GM23338 (cell line): ENCODE data around the gene BPI. TPM values are rescaled to one million over a fixed set of nuclear protein-coding genes. Genes with fewer than 3 reads are reported as not detected.

Source experiments
- ATAC-seq: fragments of 200-7000 bp; cut with Tn5 transposase; 3 replicates; pipeline ENCODE4 v1.9.1; 2020
- DNase-seq: peaks from one replicate; pipeline ENCODE4 v3.0.0-alpha.2; 2015; ENCODE audit warnings: low spot score
- H2AFZ ChIP-seq: fragments of 200-600 bp; sonication (generic); 2 replicates; pipeline ENCODE4 v1.8.0; 2016; ENCODE audit warnings: antibody characterized with exemption, mild to moderate bottlenecking, moderate library complexity
- H3F3A ChIP-seq: fragments of 200-600 bp; sonication (generic); replicated peaks from 2 replicates; pipeline ENCODE4 v1.8.0; 2017; ENCODE audit warnings: antibody characterized with exemption, mixed run types, low read depth
- H3K27ac ChIP-seq: fragments of 200-600 bp; sonication (generic); 2 replicates; pipeline ENCODE4 v1.6.1; 2016; ENCODE audit warnings: low read depth
- H3K27me3 ChIP-seq: fragments of 200-600 bp; sonication (generic); 2 replicates; pipeline ENCODE4 v1.8.0; 2016; ENCODE audit warnings: mild to moderate bottlenecking, mixed run types, moderate library complexity; ENCODE audit not compliant: insufficient read depth
- H3K36me3 ChIP-seq: fragments of 200-600 bp; sonication (generic); 2 replicates; pipeline ENCODE4 v1.8.0; 2016; ENCODE audit warnings: mild to moderate bottlenecking; ENCODE audit not compliant: insufficient read depth
- H3K4me1 ChIP-seq: fragments of 200-600 bp; sonication (generic); 2 replicates; pipeline ENCODE4 v1.8.0; 2016; ENCODE audit warnings: mild to moderate bottlenecking, moderate library complexity; ENCODE audit not compliant: insufficient read depth
- H3K4me2 ChIP-seq: fragments of 200-600 bp; sonication (generic); 2 replicates; pipeline ENCODE4 v1.7.1; 2017; ENCODE audit warnings: mixed run types
- H3K4me3 ChIP-seq: fragments of 200-600 bp; sonication (generic); 2 replicates; pipeline ENCODE4 v1.6.1; 2016; ENCODE audit warnings: mixed run types
- H3K79me2 ChIP-seq: fragments of 200-600 bp; sonication (generic); replicated peaks from 2 replicates; pipeline ENCODE4 v1.8.0; 2017; ENCODE audit warnings: mild to moderate bottlenecking; ENCODE audit not compliant: insufficient read depth
- H3K9me2 ChIP-seq: fragments of 200-600 bp; sonication (generic); 2 replicates; pipeline ENCODE4 v1.8.0; 2017; ENCODE audit not compliant: insufficient read depth
- H4K20me1 ChIP-seq: fragments of 200-600 bp; sonication (generic); replicated peaks from 2 replicates; pipeline ENCODE4 v1.8.0; 2017; ENCODE audit warnings: mild to moderate bottlenecking; ENCODE audit not compliant: insufficient read depth
- H3K27ac Mint-ChIP-seq: 2 replicates; pipeline ENCODE4 v1.8.0; 2020; ENCODE audit warnings: inconsistent platforms, mild to moderate bottlenecking, moderate library complexity, mixed read lengths
- H3K27me3 Mint-ChIP-seq: 3 replicates; pipeline ENCODE4 v1.8.0; 2022; ENCODE audit warnings: low read depth, mild to moderate bottlenecking, moderate library complexity, mixed read lengths, inconsistent platforms; ENCODE audit not compliant: insufficient read depth, poor library complexity
- H3K36me3 Mint-ChIP-seq: 3 replicates; pipeline ENCODE4 v1.8.0; 2021; ENCODE audit warnings: low read depth, mild to moderate bottlenecking, inconsistent platforms, moderate library complexity, mixed read lengths
- H3K4me1 Mint-ChIP-seq: 3 replicates; pipeline ENCODE4 v1.8.0; 2020; ENCODE audit warnings: mild to moderate bottlenecking, inconsistent platforms, mixed read lengths
- H3K4me3 Mint-ChIP-seq: 3 replicates; pipeline ENCODE4 v1.8.0; 2021; ENCODE audit warnings: moderate library complexity, mild to moderate bottlenecking, inconsistent platforms, mixed read lengths
- H3K9me3 Mint-ChIP-seq: 3 replicates; pipeline ENCODE4 v1.8.0; 2020; ENCODE audit warnings: moderate library complexity, mild to moderate bottlenecking, inconsistent platforms, mixed read lengths
- CREB1 ChIP-seq: fragments of 250-450 bp; sonication (Bioruptor Pico); IDR thresholded peaks from 2 replicates; pipeline ENCODE4 v1.5.0; 2020; ENCODE audit warnings: low read depth, mild to moderate bottlenecking, moderate library complexity
- EZH2 ChIP-seq: fragments of 200-600 bp; sonication (generic); IDR thresholded peaks from one replicate; pipeline ENCODE4 v1.8.0; 2017; ENCODE audit warnings: antibody characterized with exemption, mild to moderate bottlenecking, low read depth; ENCODE audit not compliant: unreplicated experiment
- EZH2phosphoT487 ChIP-seq: fragments of 200-600 bp; sonication (generic); IDR thresholded peaks from one replicate; pipeline ENCODE4 v1.8.1; 2018; ENCODE audit warnings: antibody characterized with exemption; ENCODE audit not compliant: unreplicated experiment
- JUNB ChIP-seq: IDR thresholded peaks from one replicate; pipeline ENCODE4 v1.6.1; 2016; ENCODE audit warnings: antibody characterized with exemption; ENCODE audit not compliant: unreplicated experiment
- NANOG ChIP-seq: IDR thresholded peaks from 2 replicates; pipeline ENCODE4 v1.6.1; 2016; ENCODE audit warnings: antibody characterized with exemption, borderline replicate concordance
- POLR2AphosphoS5 ChIP-seq: IDR thresholded peaks from 2 replicates; pipeline ENCODE4 v1.6.1; 2016; ENCODE audit warnings: antibody characterized with exemption, low read depth
- STAT1 ChIP-seq: IDR thresholded peaks from one replicate; pipeline ENCODE4 v1.6.1; 2016; ENCODE audit warnings: antibody characterized with exemption; ENCODE audit not compliant: unreplicated experiment
- ZNF114 ChIP-seq: fragments of 250-450 bp; sonication (Bioruptor Pico); IDR thresholded peaks from 2 replicates; pipeline ENCODE4 v1.5.0; 2020; ENCODE audit warnings: mild to moderate bottlenecking, moderate library complexity
- ZNF331 ChIP-seq: fragments of 250-450 bp; sonication (Bioruptor Pico); IDR thresholded peaks from 2 replicates; pipeline ENCODE4 v1.5.0; 2020; ENCODE audit warnings: low read depth, mild to moderate bottlenecking, moderate library complexity
- polyA plus RNA-seq: library from polyadenylated mRNA; unstranded; fragments of >200 nt; fragmentation: Nextera tagmentation; extraction: Ambion mirVana; gene quantifications from 2 replicates; pipeline ENCODE4 v1.2.1, GENCODE V29; 2016
- total RNA-seq: library from RNA; depleted of rRNA; stranded (reverse); fragments of >200 nt; shearing (Covaris generic); gene quantifications from 2 replicates; pipeline ENCODE4 v1.2.3, GENCODE V29; 2014
- TF ChIP-seq, protein P1 (sequence below): IDR thresholded peaks from one replicate; pipeline ENCODE4 v1.6.1; 2018; ENCODE audit warnings: antibody characterized with exemption; ENCODE audit not compliant: unreplicated experiment
- TF ChIP-seq, protein P2 (sequence below): IDR thresholded peaks from 2 replicates; pipeline ENCODE4 v1.6.1; 2016; ENCODE audit warnings: antibody characterized with exemption
- TF ChIP-seq, protein P3 (sequence below): fragments of 250-450 bp; sonication (Bioruptor Pico); IDR thresholded peaks from 2 replicates; pipeline ENCODE4 v1.5.0; 2020; ENCODE audit warnings: mild to moderate bottlenecking, moderate library complexity
- TF ChIP-seq, protein P4 (sequence below), 2 experiments: fragments of 200-600 bp in 1 of 2; sonication (generic) in 1 of 2; conservative IDR thresholded peaks; 2 replicates each; pipeline versions ENCODE4 v1.5.1 to v1.6.1; 2016 to 2017; ENCODE audit warnings: antibody characterized with exemption in 2 of 2, low read depth in 2 of 2, mild to moderate bottlenecking in 2 of 2, moderate library complexity in 1 of 2

The BPI gene
- total and polyA plus RNA-seq, 2 experiments from 2014 or later, result not detected

DNA sequence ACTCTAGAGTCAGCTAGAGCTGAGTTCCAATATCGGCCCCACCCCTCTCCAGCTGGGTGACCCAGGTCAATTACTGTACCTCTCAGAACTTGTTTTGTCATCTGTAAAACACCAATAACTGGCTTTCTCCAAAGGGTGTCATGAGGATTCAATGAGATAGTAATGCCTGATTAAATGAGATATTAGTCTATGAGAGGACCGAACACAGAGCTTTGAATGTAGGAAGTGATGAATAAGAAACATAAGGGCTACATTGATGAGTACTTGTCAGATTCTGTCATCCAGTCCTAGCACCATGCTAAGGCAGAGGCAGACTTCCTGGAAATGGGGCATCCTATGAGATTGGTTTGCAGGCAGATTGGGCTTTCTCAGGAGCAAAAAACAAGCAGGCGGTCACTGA is 20.2 kb downstream of the BPI start (continued):
- TF ChIP-seq CREB1 (CRISPR knock-in tag) (no peak), EZH2 (no peak), ZNF114 (no peak), JUNB (no peak), NANOG (no peak), ZNF331 (CRISPR knock-in tag) (no peak), EZH2phosphoT487 (no peak), POLR2AphosphoS5 (no peak)

DNA sequence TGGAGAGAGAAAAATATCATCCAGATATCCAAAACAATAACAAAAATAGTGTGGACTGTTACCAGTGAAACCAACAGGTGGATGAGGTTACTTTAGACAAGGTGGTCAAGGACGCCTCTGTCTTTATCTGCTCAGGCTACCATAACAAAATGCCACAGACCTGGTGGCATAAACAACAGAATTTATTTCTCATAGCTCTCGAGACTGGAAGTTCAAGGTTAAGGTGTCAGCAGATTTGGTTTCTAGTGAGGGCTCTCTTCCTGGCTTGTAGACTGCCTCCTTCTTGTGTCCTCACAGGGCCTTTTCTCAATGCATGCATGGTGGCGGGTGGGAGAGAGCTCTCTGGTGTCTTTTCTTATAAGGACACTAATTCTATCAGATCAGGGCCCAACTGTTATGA is 21.2 kb downstream of the BPI start:
- H3K36me3 Mint-ChIP-seq, result no peaks in the 10 kb centered on the region

More for the DNA sequence above, 21.2 kb downstream of the BPI start:
- Mint-ChIP-seq H3K9me3 (no peaks in the 10 kb centered on the region), H3K27me3 (peaks cover 5% of the 10 kb centered on the region), H3K4me1 (no peaks in the 10 kb centered on the region), H3K4me3 (no peak overlapping the region), H3K27ac (no peak overlapping the region)
- H3K36me3 ChIP-seq, result no peaks in the 10 kb centered on the region
- no peak overlapping the region for H3K4me2 ChIP-seq
- H3F3A ChIP-seq, result no peaks in the 10 kb centered on the region
- no peak overlapping the region for H3K4me3 ChIP-seq
- H4K20me1 ChIP-seq, result no peaks in the 10 kb centered on the region
- no peaks in the 10 kb centered on the region for H3K9me2 ChIP-seq
- no peak for ATAC-seq
- TF ChIP-seq, protein P1, sequence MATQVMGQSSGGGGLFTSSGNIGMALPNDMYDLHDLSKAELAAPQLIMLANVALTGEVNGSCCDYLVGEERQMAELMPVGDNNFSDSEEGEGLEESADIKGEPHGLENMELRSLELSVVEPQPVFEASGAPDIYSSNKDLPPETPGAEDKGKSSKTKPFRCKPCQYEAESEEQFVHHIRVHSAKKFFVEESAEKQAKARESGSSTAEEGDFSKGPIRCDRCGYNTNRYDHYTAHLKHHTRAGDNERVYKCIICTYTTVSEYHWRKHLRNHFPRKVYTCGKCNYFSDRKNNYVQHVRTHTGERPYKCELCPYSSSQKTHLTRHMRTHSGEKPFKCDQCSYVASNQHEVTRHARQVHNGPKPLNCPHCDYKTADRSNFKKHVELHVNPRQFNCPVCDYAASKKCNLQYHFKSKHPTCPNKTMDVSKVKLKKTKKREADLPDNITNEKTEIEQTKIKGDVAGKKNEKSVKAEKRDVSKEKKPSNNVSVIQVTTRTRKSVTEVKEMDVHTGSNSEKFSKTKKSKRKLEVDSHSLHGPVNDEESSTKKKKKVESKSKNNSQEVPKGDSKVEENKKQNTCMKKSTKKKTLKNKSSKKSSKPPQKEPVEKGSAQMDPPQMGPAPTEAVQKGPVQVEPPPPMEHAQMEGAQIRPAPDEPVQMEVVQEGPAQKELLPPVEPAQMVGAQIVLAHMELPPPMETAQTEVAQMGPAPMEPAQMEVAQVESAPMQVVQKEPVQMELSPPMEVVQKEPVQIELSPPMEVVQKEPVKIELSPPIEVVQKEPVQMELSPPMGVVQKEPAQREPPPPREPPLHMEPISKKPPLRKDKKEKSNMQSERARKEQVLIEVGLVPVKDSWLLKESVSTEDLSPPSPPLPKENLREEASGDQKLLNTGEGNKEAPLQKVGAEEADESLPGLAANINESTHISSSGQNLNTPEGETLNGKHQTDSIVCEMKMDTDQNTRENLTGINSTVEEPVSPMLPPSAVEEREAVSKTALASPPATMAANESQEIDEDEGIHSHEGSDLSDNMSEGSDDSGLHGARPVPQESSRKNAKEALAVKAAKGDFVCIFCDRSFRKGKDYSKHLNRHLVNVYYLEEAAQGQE, result no peak
- TF ChIP-seq NANOG, result no peak
- no peak for TF ChIP-seq JUNB
- TF ChIP-seq, protein P2, sequence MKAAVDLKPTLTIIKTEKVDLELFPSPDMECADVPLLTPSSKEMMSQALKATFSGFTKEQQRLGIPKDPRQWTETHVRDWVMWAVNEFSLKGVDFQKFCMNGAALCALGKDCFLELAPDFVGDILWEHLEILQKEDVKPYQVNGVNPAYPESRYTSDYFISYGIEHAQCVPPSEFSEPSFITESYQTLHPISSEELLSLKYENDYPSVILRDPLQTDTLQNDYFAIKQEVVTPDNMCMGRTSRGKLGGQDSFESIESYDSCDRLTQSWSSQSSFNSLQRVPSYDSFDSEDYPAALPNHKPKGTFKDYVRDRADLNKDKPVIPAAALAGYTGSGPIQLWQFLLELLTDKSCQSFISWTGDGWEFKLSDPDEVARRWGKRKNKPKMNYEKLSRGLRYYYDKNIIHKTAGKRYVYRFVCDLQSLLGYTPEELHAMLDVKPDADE, result no peak
- no peak for TF ChIP-seq CREB1 (CRISPR knock-in tag)
- no peak for TF ChIP-seq ZNF114
- no peak for TF ChIP-seq POLR2AphosphoS5
- TF ChIP-seq EZH2phosphoT487, result no peak
- TF ChIP-seq, protein P3, sequence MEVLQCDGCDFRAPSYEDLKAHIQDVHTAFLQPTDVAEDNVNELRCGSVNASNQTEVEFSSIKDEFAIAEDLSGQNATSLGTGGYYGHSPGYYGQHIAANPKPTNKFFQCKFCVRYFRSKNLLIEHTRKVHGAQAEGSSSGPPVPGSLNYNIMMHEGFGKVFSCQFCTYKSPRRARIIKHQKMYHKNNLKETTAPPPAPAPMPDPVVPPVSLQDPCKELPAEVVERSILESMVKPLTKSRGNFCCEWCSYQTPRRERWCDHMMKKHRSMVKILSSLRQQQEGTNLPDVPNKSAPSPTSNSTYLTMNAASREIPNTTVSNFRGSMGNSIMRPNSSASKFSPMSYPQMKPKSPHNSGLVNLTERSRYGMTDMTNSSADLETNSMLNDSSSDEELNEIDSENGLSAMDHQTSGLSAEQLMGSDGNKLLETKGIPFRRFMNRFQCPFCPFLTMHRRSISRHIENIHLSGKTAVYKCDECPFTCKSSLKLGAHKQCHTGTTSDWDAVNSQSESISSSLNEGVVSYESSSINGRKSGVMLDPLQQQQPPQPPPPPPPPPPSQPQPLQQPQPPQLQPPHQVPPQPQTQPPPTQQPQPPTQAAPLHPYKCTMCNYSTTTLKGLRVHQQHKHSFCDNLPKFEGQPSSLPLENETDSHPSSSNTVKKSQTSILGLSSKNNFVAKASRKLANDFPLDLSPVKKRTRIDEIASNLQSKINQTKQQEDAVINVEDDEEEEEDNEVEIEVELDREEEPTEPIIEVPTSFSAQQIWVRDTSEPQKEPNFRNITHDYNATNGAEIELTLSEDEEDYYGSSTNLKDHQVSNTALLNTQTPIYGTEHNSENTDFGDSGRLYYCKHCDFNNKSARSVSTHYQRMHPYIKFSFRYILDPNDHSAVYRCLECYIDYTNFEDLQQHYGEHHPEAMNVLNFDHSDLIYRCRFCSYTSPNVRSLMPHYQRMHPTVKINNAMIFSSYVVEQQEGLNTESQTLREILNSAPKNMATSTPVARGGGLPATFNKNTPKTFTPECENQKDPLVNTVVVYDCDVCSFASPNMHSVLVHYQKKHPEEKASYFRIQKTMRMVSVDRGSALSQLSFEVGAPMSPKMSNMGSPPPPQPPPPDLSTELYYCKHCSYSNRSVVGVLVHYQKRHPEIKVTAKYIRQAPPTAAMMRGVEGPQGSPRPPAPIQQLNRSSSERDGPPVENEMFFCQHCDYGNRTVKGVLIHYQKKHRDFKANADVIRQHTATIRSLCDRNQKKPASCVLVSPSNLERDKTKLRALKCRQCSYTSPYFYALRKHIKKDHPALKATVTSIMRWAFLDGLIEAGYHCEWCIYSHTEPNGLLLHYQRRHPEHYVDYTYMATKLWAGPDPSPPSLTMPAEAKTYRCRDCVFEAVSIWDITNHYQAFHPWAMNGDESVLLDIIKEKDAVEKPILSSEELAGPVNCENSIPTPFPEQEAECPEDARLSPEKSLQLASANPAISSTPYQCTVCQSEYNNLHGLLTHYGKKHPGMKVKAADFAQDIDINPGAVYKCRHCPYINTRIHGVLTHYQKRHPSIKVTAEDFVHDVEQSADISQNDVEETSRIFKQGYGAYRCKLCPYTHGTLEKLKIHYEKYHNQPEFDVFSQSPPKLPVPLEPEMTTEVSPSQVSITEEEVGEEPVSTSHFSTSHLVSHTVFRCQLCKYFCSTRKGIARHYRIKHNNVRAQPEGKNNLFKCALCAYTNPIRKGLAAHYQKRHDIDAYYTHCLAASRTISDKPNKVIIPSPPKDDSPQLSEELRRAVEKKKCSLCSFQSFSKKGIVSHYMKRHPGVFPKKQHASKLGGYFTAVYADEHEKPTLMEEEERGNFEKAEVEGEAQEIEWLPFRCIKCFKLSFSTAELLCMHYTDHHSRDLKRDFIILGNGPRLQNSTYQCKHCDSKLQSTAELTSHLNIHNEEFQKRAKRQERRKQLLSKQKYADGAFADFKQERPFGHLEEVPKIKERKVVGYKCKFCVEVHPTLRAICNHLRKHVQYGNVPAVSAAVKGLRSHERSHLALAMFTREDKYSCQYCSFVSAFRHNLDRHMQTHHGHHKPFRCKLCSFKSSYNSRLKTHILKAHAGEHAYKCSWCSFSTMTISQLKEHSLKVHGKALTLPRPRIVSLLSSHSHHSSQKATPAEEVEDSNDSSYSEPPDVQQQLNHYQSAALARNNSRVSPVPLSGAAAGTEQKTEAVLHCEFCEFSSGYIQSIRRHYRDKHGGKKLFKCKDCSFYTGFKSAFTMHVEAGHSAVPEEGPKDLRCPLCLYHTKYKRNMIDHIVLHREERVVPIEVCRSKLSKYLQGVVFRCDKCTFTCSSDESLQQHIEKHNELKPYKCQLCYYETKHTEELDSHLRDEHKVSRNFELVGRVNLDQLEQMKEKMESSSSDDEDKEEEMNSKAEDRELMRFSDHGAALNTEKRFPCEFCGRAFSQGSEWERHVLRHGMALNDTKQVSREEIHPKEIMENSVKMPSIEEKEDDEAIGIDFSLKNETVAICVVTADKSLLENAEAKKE (CRISPR knock-in tag), result no peak
- no peak for TF ChIP-seq ZNF331 (CRISPR knock-in tag)
- TF ChIP-seq EZH2, result no peak
- TF ChIP-seq, protein P4, sequence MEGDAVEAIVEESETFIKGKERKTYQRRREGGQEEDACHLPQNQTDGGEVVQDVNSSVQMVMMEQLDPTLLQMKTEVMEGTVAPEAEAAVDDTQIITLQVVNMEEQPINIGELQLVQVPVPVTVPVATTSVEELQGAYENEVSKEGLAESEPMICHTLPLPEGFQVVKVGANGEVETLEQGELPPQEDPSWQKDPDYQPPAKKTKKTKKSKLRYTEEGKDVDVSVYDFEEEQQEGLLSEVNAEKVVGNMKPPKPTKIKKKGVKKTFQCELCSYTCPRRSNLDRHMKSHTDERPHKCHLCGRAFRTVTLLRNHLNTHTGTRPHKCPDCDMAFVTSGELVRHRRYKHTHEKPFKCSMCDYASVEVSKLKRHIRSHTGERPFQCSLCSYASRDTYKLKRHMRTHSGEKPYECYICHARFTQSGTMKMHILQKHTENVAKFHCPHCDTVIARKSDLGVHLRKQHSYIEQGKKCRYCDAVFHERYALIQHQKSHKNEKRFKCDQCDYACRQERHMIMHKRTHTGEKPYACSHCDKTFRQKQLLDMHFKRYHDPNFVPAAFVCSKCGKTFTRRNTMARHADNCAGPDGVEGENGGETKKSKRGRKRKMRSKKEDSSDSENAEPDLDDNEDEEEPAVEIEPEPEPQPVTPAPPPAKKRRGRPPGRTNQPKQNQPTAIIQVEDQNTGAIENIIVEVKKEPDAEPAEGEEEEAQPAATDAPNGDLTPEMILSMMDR (conservative IDR thresholded peaks at IDR 0.05; ENCODE audit: low read depth in 2 of 2), result no peak
- no peak for TF ChIP-seq STAT1
- H3K4me1 ChIP-seq, result no peaks in the 10 kb centered on the region
- H3K27me3 ChIP-seq, result no peaks in the 10 kb centered on the region
- H2AFZ ChIP-seq, result no peak overlapping the region
- no peak overlapping the region for H3K27ac ChIP-seq
- no peak for DNase-seq
- H3K79me2 ChIP-seq, result no peaks in the 10 kb centered on the region
